GM18858 (cell line): Measurements from ENCODE around the gene TMEM145.
"Not testable (repeated sequence)": the region's sequence is repeated elsewhere in the genome, so short reads cannot be mapped to it uniquely, and the experiment has no call there.

Experiments used
- ATAC-seq: cut with Tn5 transposase; IDR thresholded peaks from one replicate; pipeline ENCODE4 v1.9.1; 2021; ENCODE audit not compliant: unreplicated experiment

Gene TMEM145

DNA sequence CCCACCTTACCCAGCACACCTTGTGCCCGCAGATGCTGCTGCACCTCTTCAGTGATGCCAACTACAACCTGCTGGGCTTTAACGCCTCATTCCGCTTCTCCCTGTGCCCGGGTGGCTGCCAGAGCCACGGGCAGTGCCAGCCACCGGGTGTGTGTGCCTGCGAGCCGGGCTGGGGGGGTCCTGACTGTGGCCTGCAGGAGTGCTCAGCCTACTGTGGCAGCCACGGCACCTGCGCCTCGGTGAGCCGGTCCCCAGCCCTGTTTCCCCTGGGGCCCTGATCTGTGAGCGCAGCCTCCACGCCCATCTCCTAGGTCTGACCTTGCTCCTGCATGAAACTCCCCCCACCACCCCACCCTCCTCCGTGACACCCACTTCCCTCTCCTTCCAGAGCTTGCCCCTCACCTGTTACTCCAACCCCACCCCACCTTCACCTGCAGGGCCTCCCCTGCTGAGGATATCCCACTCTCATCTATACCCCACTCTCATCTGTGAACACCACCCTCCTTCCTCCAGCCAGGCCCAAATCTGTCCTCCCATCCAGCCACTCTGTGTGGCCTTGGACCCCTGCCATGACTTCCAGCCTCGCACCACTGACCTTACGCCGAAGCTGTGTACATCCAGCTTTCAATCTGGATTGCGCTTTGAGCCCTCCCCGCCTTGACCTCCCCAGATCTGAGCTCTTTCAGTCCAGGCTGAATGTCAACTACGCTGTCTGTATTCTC is 21.0 kb downstream of the TMEM145 start:
- no peak for ATAC-seq

- no peak for ATAC-seq
Observed at GRCh38 chr19:42334697-42335373, 21.7 kb downstream of the TMEM145 start.

DNA sequence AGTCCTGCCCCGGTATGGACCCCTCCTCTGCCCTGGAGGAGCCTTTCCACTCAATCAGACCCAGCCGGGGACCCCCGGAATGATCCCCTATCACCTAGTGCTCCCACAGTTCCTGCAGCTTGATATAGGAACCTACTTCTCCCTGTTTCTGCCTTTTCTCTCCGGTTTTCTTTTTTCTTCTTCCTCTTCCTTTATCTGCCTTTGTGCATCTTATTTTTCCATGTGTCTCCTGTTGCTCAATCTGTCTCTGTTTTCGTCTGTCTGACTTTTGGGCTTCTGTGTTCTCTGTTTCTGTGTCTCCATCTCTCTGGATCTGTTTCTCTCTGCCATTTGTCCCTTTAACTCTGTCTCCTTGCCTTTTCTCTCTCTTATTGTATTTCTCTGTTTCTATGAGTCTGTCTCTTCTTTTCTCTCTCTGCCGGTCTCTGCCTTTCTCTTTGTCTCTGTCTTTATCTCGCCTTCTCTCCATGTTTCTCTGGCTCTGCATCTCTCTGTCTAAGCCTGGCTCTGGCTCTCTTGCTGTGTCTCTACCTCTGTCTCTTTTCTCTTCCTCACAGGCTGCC is 22.3 kb downstream of the TMEM145 start:
- ATAC-seq: no peak

DNA sequence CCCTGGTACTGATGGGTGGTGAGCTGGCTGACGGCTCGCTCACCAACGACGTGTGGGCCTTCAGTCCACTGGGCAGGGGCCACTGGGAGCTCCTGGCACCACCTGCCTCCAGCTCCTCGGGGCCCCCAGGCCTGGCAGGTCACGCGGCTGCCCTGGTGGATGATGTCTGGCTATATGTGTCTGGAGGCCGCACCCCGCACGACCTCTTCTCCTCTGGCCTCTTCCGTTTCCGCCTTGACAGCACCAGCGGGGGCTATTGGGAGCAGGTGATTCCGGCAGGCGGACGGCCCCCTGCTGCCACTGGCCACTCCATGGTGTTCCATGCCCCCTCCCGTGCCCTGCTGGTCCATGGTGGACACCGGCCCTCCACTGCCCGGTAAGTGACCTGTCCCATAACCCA is 22.9 kb downstream of the TMEM145 start:
- ATAC-seq: no peak

- ATAC-seq: not testable (repeated sequence)
Observed at GRCh38 chr19:42339126-42339860, 26.2 kb downstream of the TMEM145 start.

DNA sequence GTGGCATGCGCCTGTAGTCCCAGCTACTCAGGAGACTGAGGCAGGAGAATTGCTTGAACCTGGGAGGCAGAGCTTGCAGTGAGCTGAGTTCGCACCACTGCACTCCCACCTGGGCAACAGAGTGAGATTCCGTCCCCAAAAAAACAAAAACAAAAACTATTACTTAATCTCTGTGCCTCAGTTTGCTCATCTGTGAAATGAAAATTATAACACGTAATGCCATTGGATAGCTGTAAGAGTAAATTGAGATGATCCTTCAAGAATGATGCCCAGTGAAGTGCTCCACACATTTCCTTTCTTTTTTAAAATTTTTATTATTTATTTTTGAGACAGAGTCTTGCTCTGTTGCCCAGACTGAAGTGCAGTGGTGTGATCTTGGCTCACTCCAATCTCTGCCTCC is 26.8 kb downstream of the TMEM145 start:
- not testable (repeated sequence) for ATAC-seq

- ATAC-seq: no peak
Observed at GRCh38 chr19:42343344-42344110, 30.4 kb downstream of the TMEM145 start.

DNA sequence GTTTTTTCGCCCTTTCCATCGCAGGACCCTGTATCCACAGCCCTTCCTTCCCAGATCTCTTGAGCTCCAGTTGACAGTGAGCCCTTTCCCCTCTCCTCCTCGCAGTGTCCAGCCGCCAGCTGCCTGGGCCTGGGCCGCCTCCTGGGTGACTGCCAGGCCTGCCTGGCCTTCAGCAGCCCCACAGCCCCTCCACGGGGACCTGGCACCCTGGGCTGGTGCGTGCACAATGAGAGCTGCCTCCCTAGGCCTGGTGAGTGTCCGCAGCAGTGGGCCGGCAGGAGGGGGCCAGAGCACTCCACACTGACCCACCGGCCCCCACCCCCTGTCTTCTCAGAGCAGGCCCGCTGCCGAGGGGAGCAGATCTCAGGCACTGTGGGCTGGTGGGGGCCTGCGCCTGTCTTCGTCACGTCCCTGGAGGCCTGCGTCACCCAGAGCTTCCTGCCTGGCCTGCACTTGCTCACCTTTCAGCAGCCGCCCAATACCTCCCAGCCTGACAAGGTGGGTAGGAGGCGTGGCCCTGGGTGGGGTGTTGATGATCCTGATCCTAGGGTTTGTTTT is 31.3 kb downstream of the TMEM145 start:
- ATAC-seq: no peak

DNA sequence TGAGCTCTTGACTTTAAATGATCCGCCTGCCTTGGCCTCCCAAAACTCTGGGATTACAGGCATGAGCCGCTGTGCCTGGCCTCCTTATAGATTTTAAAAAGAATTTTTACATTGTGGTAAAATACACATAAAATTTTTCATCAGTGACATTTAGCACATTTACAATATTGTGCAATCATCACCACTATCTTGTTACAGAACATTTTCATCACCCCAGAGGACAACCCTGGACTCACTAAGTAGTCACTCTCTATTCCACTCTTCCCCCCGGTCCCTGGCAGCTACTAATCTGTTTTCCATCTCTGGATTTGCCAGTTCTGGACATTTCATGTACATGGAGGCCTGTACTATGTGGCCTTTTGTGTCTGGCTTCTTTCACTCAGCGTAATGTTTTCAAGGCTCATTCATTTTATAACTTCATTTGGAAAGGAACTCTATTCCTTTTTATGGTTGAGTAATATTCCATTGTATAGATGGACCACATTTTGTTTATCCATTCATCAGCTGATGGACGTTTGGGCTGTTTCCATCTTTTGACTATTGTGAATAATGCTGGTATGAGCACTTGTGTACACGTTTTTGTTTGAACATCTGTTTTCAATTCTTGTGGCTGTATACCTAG is 32.2 kb downstream of the TMEM145 start:
- no peak for ATAC-seq

- no peak for ATAC-seq
Observed at GRCh38 chr19:42348211-42348610, 35.1 kb downstream of the TMEM145 start.

DNA sequence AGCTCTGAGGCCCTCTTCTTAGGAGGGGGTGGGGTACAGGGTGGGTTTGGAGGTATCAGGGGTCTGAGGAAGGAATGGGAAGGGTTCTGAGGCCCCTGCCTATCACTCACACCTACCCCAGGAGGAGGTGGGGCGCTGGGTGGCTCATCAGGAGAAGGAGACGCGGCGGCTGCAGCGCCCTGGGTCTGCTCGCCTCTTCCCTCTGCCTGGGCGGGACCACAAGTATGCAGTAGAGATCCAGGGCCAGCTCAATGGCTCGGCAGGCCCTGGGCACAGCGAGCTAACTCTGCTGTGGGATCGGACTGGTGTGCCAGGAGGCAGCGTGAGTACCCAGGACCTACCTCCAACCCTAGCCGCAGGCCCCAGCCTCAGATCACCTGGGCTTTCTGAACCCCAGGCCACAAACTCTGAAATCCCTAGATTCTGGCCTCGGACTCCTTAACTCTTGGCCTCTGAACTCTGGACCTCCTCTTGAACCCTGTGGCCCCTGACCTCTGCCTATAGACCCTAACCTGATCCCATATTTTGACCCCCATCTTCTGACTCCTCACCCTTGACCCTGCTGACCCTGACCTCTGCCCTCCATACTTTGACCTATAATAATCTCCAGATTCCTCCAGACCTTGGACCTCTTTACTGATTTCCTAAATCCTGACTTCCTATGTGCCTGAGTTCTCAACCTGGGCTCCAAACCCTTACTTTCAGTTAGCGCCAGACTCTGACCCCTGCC is 36.4 kb downstream of the TMEM145 start:
- no peak for ATAC-seq

GRCh38 chr19:42350417-42350816 is 37.3 kb downstream of the TMEM145 start:
- ATAC-seq: no peak

DNA sequence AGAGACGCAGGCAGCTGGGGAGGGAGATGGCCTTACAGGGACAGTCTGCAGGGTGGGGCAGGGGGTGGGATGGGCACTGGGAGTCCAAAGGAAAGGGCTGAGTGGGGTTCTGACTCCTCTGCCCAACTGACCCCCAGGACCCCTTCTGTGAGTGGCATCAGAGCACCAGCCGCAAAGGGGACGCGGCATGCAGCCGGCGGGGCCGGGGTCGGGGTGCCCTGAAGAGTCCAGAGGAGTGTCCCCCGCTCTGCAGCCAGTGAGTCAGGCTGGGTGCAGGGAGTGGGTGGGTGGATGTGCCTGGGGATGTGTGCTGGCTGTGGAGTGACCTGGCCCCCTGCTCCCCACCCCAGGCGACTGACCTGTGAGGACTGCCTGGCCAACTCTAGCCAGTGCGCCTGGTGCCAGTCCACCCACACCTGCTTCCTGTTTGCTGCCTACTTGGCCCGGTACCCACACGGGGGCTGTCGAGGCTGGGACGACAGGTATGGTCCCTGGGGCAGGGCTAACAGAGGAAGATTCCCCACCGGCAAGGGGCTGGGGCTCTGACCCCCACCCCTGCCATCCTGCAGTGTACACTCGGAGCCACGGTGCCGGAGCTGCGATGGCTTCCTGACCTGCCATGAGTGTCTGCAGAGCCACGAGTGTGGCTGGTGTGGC is 38.1 kb downstream of the TMEM145 start:
- no peak for ATAC-seq

GRCh38 chr19:42352301-42353259 is 39.5 kb downstream of the TMEM145 start:
- ATAC-seq: no peak

- no peak for ATAC-seq
Observed at GRCh38 chr19:42353341-42354015, 40.4 kb downstream of the TMEM145 start.

DNA sequence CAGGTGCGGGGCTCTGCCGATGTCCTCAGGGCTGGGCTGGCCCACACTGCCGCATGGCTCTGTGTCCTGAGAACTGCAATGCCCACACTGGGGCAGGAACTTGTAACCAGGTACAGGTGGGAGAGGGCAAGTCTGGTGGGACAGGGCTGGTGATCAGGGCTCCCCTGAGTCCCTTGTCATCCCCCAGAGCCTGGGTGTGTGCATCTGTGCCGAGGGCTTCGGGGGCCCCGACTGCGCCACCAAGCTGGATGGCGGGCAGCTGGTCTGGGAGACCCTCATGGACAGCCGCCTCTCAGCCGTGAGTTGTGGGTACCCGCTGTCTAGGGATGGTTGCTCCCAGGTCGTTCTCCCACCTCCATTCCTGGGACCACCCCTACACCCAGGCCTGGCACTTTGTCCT is 42.8 kb downstream of the TMEM145 start:
- no peak for ATAC-seq

DNA sequence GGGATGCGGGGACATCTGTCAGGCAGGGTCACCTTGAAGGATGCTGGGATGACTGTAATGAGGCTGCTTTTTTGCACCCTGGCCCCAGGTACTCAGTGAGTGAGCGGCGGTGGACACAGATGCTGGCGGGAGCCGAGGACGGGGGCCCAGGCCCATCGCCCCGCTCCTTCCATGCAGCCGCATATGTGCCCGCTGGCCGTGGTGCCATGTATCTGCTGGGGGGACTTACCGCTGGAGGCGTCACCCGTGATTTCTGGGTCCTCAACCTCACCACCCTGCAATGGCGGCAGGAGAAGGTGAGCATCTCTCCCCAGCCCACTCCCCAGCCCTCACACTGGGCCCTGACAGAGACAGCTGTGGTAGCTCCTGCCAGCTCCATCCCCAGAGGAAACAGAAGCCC is 43.6 kb downstream of the TMEM145 start:
- no peak for ATAC-seq
